NB4 (cell line): ENCODE measurements around the gene MGAT5B.

Experiments used
- CTCF ChIP-seq: IDR thresholded peaks from one replicate; pipeline ENCODE4 v1.5.1; 2012; ENCODE audit warnings: low read depth, low read length
- POLR2A ChIP-seq: IDR thresholded peaks from 2 replicates; pipeline ENCODE4 v1.6.1; 2011; ENCODE audit warnings: mild to moderate bottlenecking; ENCODE audit not compliant: insufficient read length; ENCODE audit errors: extremely low read depth

- TF ChIP-seq CTCF (peak; percentile 22), POLR2A (no peak)
These were observed 19.6 kb downstream of the MGAT5B start for GRCh38 chr17:76887802-76888201.
